ENCODE measurements around the gene STPG3.

The STPG3 gene

GRCh38 chr9:137251194-137251461, at the start of gene STPG3:
Gene STPG3 (plus strand): TSS chr9:137251286. CDS start chr9:137251287, 1 bp downstream.
- in situ Hi-C loops (cut with HindIII; ENCODE audit: low sequenced_read_pairs) = no loop called here

GRCh38 chr9:137202966-137203365, 48.1 kb upstream of the STPG3 start:
- in situ Hi-C loops (cut with HindIII; ENCODE audit: low sequenced_read_pairs) = no loop called here

- in situ Hi-C loops (cut with HindIII; ENCODE audit: low sequenced_read_pairs) = no loop called here
Observed at GRCh38 chr9:137204731-137205125, 46.4 kb upstream of the STPG3 start.

GRCh38 chr9:137205126-137206069, 45.7 kb upstream of the STPG3 start, which contains the start of the genes NDOR1 and TMEM203:
Gene NDOR1 (plus strand): TSS chr9:137205700. CDS start chr9:137205778, 78 bp downstream.
Gene TMEM203 (minus strand): TSS chr9:137205648. CDS start chr9:137205414, 234 bp downstream.
- in situ Hi-C loops (cut with HindIII; ENCODE audit: low sequenced_read_pairs) = no loop called here

- in situ Hi-C loops (cut with HindIII; ENCODE audit: low sequenced_read_pairs) = no loop called here
Observed at GRCh38 chr9:137206602-137207001, 44.5 kb upstream of the STPG3 start.

GRCh38 chr9:137211532-137211931, 39.6 kb upstream of the STPG3 start:
- in situ Hi-C loops (cut with HindIII; ENCODE audit: low sequenced_read_pairs) = no loop called here

GRCh38 chr9:137212520-137212919, 38.6 kb upstream of the STPG3 start:
- in situ Hi-C loops (cut with HindIII; ENCODE audit: low sequenced_read_pairs) = no loop called here

- in situ Hi-C loops (cut with HindIII; ENCODE audit: low sequenced_read_pairs) = no loop called here
Observed at GRCh38 chr9:137213160-137214060, 37.7 kb upstream of the STPG3 start.

- in situ Hi-C loops (cut with HindIII; ENCODE audit: low sequenced_read_pairs) = no loop called here
Observed at GRCh38 chr9:137214620-137215019, 36.5 kb upstream of the STPG3 start.

GRCh38 chr9:137215196-137215986, 35.7 kb upstream of the STPG3 start:
- in situ Hi-C loops (cut with HindIII; ENCODE audit: low sequenced_read_pairs) = no loop called here

GRCh38 chr9:137216188-137216965, 34.7 kb upstream of the STPG3 start:
- in situ Hi-C loops (cut with HindIII; ENCODE audit: low sequenced_read_pairs) = no loop called here

- in situ Hi-C loops (cut with HindIII; ENCODE audit: low sequenced_read_pairs) = no loop called here
Observed at GRCh38 chr9:137217276-137218211, 33.5 kb upstream of the STPG3 start.

- in situ Hi-C loops (cut with HindIII; ENCODE audit: low sequenced_read_pairs) = no loop called here
Observed at GRCh38 chr9:137218212-137218753, 32.8 kb upstream of the STPG3 start.

- in situ Hi-C loops (cut with HindIII; ENCODE audit: low sequenced_read_pairs) = no loop called here
Observed at GRCh38 chr9:137218754-137219271, 32.3 kb upstream of the STPG3 start.

- in situ Hi-C loops (cut with HindIII; ENCODE audit: low sequenced_read_pairs) = loop anchor here (5.0 kb wide), 1 partner anchor 53 kb away; no protein-coding TSS in a partner anchor
Observed at GRCh38 chr9:137219757-137220316, 31.2 kb upstream of the STPG3 start.

GRCh38 chr9:137220317-137221094, 30.6 kb upstream of the STPG3 start:
- in situ Hi-C loops (cut with HindIII; ENCODE audit: low sequenced_read_pairs) = loop anchor here (5.0 kb wide), 1 partner anchor 53 kb away; no protein-coding TSS in a partner anchor

GRCh38 chr9:137221095-137221505, 30.0 kb upstream of the STPG3 start:
- in situ Hi-C loops (cut with HindIII; ENCODE audit: low sequenced_read_pairs) = loop anchor here (5.0 kb wide), 1 partner anchor 54 kb away; no protein-coding TSS in a partner anchor

Data from endothelial cell of hepatic sinusoid (primary cell).